HepG2 (cell line): Measurements from ENCODE around the gene RNU6-8. TPM values are rescaled to one million over a fixed set of nuclear protein-coding genes. Genes with fewer than 3 reads are reported as not detected.

Experiments
- HCFC1 ChIP-seq: fragments of 150-350 bp; IDR thresholded peaks from 2 replicates; pipeline ENCODE4 v1.6.1; 2014; ENCODE audit warnings: low read depth, low read length
- ISL2 ChIP-seq: sonication (generic); formaldehyde crosslinking; IDR thresholded peaks from 2 replicates; pipeline ENCODE4 v1.5.0; 2020; ENCODE audit warnings: missing genetic modification reagents
- KLF9 ChIP-seq: IDR thresholded peaks from 2 replicates; pipeline ENCODE4 v1.6.1; 2016; ENCODE audit warnings: low read depth
- MEF2D ChIP-seq: sonication (generic); formaldehyde crosslinking; IDR thresholded peaks from 2 replicates; pipeline ENCODE4 v1.5.1; 2020; ENCODE audit warnings: mild to moderate bottlenecking, missing genetic modification reagents
- MIER3 ChIP-seq: IDR thresholded peaks from 2 replicates; pipeline ENCODE4 v1.6.1; 2016; ENCODE audit warnings: missing compliant biosample characterization, borderline replicate concordance
- PPARG ChIP-seq: conservative IDR thresholded peaks from 2 replicates; pipeline ENCODE4 v1.6.1; 2016; ENCODE audit warnings: missing biosample characterization, missing genetic modification reagents
- RARG ChIP-seq: sonication (generic); formaldehyde crosslinking; IDR thresholded peaks from 2 replicates; pipeline ENCODE4 v1.4.0; 2020; ENCODE audit warnings: low read depth, mild to moderate bottlenecking, missing genetic modification reagents
- RBM39 ChIP-seq: fragments of 200-400 bp; formaldehyde crosslinking; IDR thresholded peaks from one replicate; pipeline ENCODE4 v1.6.1; 2018; ENCODE audit warnings: antibody characterized with exemption, mild to moderate bottlenecking, low read depth, low read length; ENCODE audit not compliant: poor library complexity, severe bottlenecking
- SETDB1 ChIP-seq: sonication (generic); formaldehyde crosslinking; IDR thresholded peaks from 2 replicates; pipeline ENCODE4 v1.5.1; 2020; ENCODE audit warnings: missing genetic modification reagents, mild to moderate bottlenecking, borderline replicate concordance
- ZNF143 ChIP-seq: sonication (generic); formaldehyde crosslinking; IDR thresholded peaks from 2 replicates; pipeline ENCODE4 v1.4.0; 2020; ENCODE audit warnings: missing genetic modification reagents
- ZNF263 ChIP-seq: sonication (generic); formaldehyde crosslinking; IDR thresholded peaks from 2 replicates; pipeline ENCODE4 v1.4.0; 2020; ENCODE audit warnings: missing genetic modification reagents
- ZNF350 ChIP-seq: sonication (generic); formaldehyde crosslinking; IDR thresholded peaks from 2 replicates; pipeline ENCODE4 v1.4.0; 2020; ENCODE audit warnings: mild to moderate bottlenecking, low read depth, missing genetic modification reagents, borderline replicate concordance
- ZNF746 ChIP-seq: sonication (generic); formaldehyde crosslinking; IDR thresholded peaks from 2 replicates; pipeline ENCODE4 v1.8.0; 2022; ENCODE audit warnings: mild to moderate bottlenecking, missing genetic modification reagents
- ZNF776 ChIP-seq: sonication (generic); formaldehyde crosslinking; IDR thresholded peaks from 2 replicates; pipeline ENCODE4 v1.4.0; 2020; ENCODE audit warnings: mild to moderate bottlenecking, missing genetic modification reagents
- ZNF839 ChIP-seq: sonication (generic); formaldehyde crosslinking; IDR thresholded peaks from 2 replicates; pipeline ENCODE4 v1.4.0; 2020; ENCODE audit warnings: missing genetic modification reagents, mild to moderate bottlenecking, borderline replicate concordance
- ZNF883 ChIP-seq: sonication (generic); formaldehyde crosslinking; IDR thresholded peaks from 2 replicates; pipeline ENCODE4 v1.5.1; 2020; ENCODE audit warnings: mild to moderate bottlenecking, missing genetic modification reagents; ENCODE audit errors: not compliant biosample characterization
- ZSCAN30 ChIP-seq: sonication (generic); formaldehyde crosslinking; IDR thresholded peaks from 2 replicates; pipeline ENCODE4 v1.5.0; 2020; ENCODE audit warnings: mild to moderate bottlenecking, missing genetic modification reagents
- polyA plus RNA-seq, 8 experiments: library from polyadenylated mRNA; depleted of rRNA in 3 of 8; stranded (reverse) in 7 of 8; unstranded in 1 of 8; fragments of >200 nt; fragmentation: Illumina TruSeq in 4 of 8; extraction: Trizol in 4 of 8; gene quantifications; 2 replicates each; pipeline versions ENCODE4 v1.2.1 to v1.2.3, GENCODE V29; 2011 to 2016; ENCODE audit warnings: low read depth in 4 of 8, missing spikeins in 1 of 8, mixed read lengths in 1 of 8; ENCODE audit not compliant: insufficient read depth in 1 of 8
- total RNA-seq, 5 experiments: library from RNA; depleted of rRNA; stranded (reverse); fragments of >200 nt; fragmentation: Illumina TruSeq; extraction: Trizol; gene quantifications; 2 replicates each; pipeline ENCODE4 v1.2.3, GENCODE V29; 2016; ENCODE audit warnings: low read depth in 1 of 5
- TF ChIP-seq, protein P1 (sequence below): sonication (generic); formaldehyde crosslinking; conservative IDR thresholded peaks from 2 replicates; pipeline ENCODE4 v1.4.0; 2020; ENCODE audit warnings: mild to moderate bottlenecking, missing genetic modification reagents, moderate library complexity
- TF ChIP-seq, protein P2 (sequence below): sonication (generic); formaldehyde crosslinking; IDR thresholded peaks from 2 replicates; pipeline ENCODE4 v1.8.0; 2022; ENCODE audit warnings: missing genetic modification reagents, low read depth, mild to moderate bottlenecking, borderline replicate concordance
- TF ChIP-seq, protein P3 (sequence below): sonication (generic); formaldehyde crosslinking; IDR thresholded peaks from 2 replicates; pipeline ENCODE4 v1.8.0; 2022; ENCODE audit warnings: missing genetic modification reagents, mild to moderate bottlenecking, borderline replicate concordance
- TF ChIP-seq, protein P4 (sequence below): sonication (generic); formaldehyde crosslinking; IDR thresholded peaks from 2 replicates; pipeline ENCODE4 v1.4.0; 2020; ENCODE audit warnings: mild to moderate bottlenecking, low read depth, missing genetic modification reagents
- TF ChIP-seq, protein P5 (sequence below): IDR thresholded peaks from 2 replicates; pipeline ENCODE4 v1.6.1; 2016; ENCODE audit warnings: mild to moderate bottlenecking, missing biosample characterization, missing genetic modification reagents

Gene RNU6-8
- total and polyA plus RNA-seq, 2 of the 13 experiments (the other 11 are each of a cell fraction or from before 2014, with no cell fraction given) = under 0.01 TPM; not detected in 1

DNA sequence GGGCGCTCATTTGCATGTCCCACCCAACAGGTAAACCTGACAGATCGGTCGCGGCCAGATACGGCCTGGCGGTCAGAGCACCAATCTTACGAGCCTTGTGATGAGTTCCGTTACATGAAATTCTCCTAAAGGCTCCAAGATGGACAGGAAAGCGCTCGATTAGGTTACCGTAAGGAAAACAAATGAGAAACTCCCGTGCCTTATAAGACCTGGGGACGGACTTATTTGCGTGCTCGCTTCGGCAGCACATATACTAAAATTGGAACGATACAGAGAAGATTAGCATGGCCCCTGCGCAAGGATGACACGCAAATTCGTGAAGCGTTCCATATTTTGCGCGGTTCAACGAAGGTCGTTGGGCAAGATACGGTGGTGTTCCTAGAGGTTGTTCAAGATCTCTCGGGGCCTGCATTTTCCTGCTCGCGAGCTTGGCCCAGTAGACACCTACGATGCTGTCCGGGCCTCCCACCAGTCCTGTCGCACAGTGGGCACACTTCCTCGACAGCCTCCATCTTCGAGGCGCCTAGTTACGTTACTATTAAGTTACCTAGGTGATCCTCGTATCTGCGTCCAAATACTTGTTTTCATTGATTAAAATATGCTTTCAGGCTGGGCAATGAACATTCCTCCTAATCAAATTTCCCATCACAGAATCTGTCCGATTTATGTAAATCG lies 1.1 kb downstream of the RNU6-8 start, which contains the start of gene RNU6-7 (continued):
- no peak for TF ChIP-seq MEF2D
- TF ChIP-seq ZSCAN30 (CRISPR knock-in tag) = peak; percentile 53; the same call in 1 of the 2 replicates
- 0 out of 2 replicates have a peak, but pooled peaks have one; percentile 61 for TF ChIP-seq RARG (CRISPR knock-in tag)
- no peak for TF ChIP-seq SETDB1 (CRISPR knock-in tag)
- no peak for TF ChIP-seq ZNF263 (CRISPR knock-in tag)
- TF ChIP-seq, protein P1, sequence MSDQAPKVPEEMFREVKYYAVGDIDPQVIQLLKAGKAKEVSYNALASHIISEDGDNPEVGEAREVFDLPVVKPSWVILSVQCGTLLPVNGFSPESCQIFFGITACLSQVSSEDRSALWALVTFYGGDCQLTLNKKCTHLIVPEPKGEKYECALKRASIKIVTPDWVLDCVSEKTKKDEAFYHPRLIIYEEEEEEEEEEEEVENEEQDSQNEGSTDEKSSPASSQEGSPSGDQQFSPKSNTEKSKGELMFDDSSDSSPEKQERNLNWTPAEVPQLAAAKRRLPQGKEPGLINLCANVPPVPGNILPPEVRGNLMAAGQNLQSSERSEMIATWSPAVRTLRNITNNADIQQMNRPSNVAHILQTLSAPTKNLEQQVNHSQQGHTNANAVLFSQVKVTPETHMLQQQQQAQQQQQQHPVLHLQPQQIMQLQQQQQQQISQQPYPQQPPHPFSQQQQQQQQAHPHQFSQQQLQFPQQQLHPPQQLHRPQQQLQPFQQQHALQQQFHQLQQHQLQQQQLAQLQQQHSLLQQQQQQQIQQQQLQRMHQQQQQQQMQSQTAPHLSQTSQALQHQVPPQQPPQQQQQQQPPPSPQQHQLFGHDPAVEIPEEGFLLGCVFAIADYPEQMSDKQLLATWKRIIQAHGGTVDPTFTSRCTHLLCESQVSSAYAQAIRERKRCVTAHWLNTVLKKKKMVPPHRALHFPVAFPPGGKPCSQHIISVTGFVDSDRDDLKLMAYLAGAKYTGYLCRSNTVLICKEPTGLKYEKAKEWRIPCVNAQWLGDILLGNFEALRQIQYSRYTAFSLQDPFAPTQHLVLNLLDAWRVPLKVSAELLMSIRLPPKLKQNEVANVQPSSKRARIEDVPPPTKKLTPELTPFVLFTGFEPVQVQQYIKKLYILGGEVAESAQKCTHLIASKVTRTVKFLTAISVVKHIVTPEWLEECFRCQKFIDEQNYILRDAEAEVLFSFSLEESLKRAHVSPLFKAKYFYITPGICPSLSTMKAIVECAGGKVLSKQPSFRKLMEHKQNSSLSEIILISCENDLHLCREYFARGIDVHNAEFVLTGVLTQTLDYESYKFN (CRISPR knock-in tag) = no peak
- TF ChIP-seq KLF9 (CRISPR knock-in tag) = no peak
- TF ChIP-seq ZNF776 (CRISPR knock-in tag) = peak; percentile 79
- TF ChIP-seq, protein P2, sequence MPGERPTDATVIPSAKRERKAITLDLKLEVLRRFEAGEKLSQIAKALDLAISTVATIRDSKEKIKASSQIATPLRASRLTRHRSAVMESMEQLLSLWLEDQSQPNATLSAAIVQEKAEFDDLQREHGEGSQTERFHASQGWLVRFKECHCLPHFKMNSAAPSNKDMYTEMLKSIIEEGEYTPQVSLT = no peak; the same call in 1 of the 2 replicates
- TF ChIP-seq, protein P3, sequence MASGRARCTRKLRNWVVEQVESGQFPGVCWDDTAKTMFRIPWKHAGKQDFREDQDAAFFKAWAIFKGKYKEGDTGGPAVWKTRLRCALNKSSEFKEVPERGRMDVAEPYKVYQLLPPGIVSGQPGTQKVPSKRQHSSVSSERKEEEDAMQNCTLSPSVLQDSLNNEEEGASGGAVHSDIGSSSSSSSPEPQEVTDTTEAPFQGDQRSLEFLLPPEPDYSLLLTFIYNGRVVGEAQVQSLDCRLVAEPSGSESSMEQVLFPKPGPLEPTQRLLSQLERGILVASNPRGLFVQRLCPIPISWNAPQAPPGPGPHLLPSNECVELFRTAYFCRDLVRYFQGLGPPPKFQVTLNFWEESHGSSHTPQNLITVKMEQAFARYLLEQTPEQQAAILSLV (CRISPR knock-in tag) = no peak; the same call in 1 of the 2 replicates
- TF ChIP-seq ISL2 = no peak; the same call in 1 of the 2 replicates
- TF ChIP-seq ZNF883 (CRISPR knock-in tag) = peak; percentile 5
- peak; percentile 9 for TF ChIP-seq ZNF746 (CRISPR knock-in tag)
- peak; percentile 87 for TF ChIP-seq MIER3 (CRISPR knock-in tag)
- TF ChIP-seq, protein P4, sequence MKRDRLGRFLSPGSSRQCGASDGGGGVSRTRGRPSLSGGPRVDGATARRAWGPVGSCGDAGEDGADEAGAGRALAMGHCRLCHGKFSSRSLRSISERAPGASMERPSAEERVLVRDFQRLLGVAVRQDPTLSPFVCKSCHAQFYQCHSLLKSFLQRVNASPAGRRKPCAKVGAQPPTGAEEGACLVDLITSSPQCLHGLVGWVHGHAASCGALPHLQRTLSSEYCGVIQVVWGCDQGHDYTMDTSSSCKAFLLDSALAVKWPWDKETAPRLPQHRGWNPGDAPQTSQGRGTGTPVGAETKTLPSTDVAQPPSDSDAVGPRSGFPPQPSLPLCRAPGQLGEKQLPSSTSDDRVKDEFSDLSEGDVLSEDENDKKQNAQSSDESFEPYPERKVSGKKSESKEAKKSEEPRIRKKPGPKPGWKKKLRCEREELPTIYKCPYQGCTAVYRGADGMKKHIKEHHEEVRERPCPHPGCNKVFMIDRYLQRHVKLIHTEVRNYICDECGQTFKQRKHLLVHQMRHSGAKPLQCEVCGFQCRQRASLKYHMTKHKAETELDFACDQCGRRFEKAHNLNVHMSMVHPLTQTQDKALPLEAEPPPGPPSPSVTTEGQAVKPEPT (CRISPR knock-in tag) = no peak; the same call in 1 of the 2 replicates
- TF ChIP-seq HCFC1 = no peak
- TF ChIP-seq PPARG (CRISPR knock-in tag) = no peak; the same call in 1 of the 2 replicates
- TF ChIP-seq, protein P5, sequence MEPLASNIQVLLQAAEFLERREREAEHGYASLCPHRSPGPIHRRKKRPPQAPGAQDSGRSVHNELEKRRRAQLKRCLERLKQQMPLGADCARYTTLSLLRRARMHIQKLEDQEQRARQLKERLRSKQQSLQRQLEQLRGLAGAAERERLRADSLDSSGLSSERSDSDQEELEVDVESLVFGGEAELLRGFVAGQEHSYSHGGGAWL (CRISPR knock-in tag) = no peak
- peak; percentile 86 for TF ChIP-seq ZNF143 (CRISPR knock-in tag)
- TF ChIP-seq ZNF839 = peak; percentile 4; the same call in 1 of the 2 replicates
- no peak for TF ChIP-seq RBM39
- peak; percentile 2; the same call in 1 of the 2 replicates for TF ChIP-seq ZNF350
